KMS-11 (cell line): ENCODE data around the gene NPC2.

Source experiments
- H2AFZ ChIP-seq: fragments of 200-600 bp; sonication (generic); 2 replicates; pipeline ENCODE4 v1.6.1; 2016; ENCODE audit warnings: antibody characterized with exemption, mixed run types, low read depth
- H3K27ac ChIP-seq: fragments of 200-600 bp; sonication (generic); 2 replicates; pipeline ENCODE4 v1.6.1; 2016; ENCODE audit warnings: mild to moderate bottlenecking, mixed run types
- H3K27me3 ChIP-seq: fragments of 200-600 bp; sonication (generic); 2 replicates; pipeline ENCODE4 v1.6.1; 2017; ENCODE audit warnings: mild to moderate bottlenecking, low read depth, mixed run types, moderate library complexity; ENCODE audit not compliant: insufficient read depth
- H3K36me3 ChIP-seq: fragments of 200-600 bp; sonication (generic); 2 replicates; pipeline ENCODE4 v1.6.1; 2017; ENCODE audit warnings: mild to moderate bottlenecking, mixed run types; ENCODE audit not compliant: insufficient read depth
- H3K4me1 ChIP-seq: fragments of 200-600 bp; sonication (generic); 2 replicates; pipeline ENCODE4 v1.6.1; 2016; ENCODE audit warnings: mild to moderate bottlenecking, low read depth, mixed run types; ENCODE audit not compliant: poor library complexity, severe bottlenecking
- H3K4me2 ChIP-seq: fragments of 200-600 bp; sonication (generic); 2 replicates; pipeline ENCODE4 v1.7.0; 2016; ENCODE audit warnings: mild to moderate bottlenecking, mixed run types
- H3K4me3 ChIP-seq: fragments of 200-600 bp; sonication (generic); IDR thresholded peaks from 2 replicates; pipeline ENCODE4 v1.6.1; 2017; ENCODE audit warnings: low read depth, low read length, mixed read lengths; ENCODE audit not compliant: insufficient read depth
- H3K79me2 ChIP-seq: fragments of 200-600 bp; sonication (generic); 2 replicates; pipeline ENCODE4 v1.6.1; 2016; ENCODE audit warnings: low read depth, mixed run types; ENCODE audit not compliant: insufficient read depth
- H3K9ac ChIP-seq: fragments of 200-600 bp; sonication (generic); 2 replicates; pipeline ENCODE4 v1.6.1; 2016; ENCODE audit warnings: mild to moderate bottlenecking, mixed run types
- H4K20me1 ChIP-seq: fragments of 200-600 bp; sonication (generic); 2 replicates; pipeline ENCODE4 v1.6.1; 2016; ENCODE audit warnings: mild to moderate bottlenecking, mixed run types; ENCODE audit not compliant: insufficient read depth
- TF ChIP-seq, protein P1 (sequence below): fragments of 200-600 bp; sonication (generic); conservative IDR thresholded peaks from 2 replicates; pipeline ENCODE4 v1.6.1; 2017; ENCODE audit warnings: low read depth, mild to moderate bottlenecking, antibody characterized with exemption, low read length, moderate library complexity, mixed read lengths

Gene NPC2

DNA sequence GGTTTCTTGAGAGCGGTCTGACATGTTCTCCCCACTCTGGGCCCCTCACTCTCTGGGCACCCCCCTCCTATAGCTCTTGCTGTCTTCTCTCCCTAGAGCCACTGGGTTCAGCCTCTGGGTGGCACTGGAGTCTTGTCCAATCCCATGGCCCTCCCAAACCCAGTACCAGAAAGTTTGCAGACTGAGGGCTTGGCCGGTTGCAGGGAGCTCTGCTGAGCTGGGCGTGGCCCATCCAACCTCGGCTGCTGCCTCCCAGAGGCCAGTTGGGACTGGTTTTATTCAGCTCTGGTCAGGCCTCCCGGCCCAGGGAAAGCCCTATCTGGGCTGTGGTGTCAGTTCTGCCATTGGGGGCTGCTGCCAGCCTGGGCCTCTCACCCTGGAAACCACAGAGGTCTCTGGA lies 38.4 kb upstream of the NPC2 start:
- no peaks in the 10 kb centered on the region for H4K20me1 ChIP-seq
- no peak overlapping the region for H3K4me2 ChIP-seq
- no peak overlapping the region for H3K4me3 ChIP-seq
- H3K4me1 ChIP-seq: peaks cover 7% of the 10 kb centered on the region
- TF ChIP-seq, protein P1, sequence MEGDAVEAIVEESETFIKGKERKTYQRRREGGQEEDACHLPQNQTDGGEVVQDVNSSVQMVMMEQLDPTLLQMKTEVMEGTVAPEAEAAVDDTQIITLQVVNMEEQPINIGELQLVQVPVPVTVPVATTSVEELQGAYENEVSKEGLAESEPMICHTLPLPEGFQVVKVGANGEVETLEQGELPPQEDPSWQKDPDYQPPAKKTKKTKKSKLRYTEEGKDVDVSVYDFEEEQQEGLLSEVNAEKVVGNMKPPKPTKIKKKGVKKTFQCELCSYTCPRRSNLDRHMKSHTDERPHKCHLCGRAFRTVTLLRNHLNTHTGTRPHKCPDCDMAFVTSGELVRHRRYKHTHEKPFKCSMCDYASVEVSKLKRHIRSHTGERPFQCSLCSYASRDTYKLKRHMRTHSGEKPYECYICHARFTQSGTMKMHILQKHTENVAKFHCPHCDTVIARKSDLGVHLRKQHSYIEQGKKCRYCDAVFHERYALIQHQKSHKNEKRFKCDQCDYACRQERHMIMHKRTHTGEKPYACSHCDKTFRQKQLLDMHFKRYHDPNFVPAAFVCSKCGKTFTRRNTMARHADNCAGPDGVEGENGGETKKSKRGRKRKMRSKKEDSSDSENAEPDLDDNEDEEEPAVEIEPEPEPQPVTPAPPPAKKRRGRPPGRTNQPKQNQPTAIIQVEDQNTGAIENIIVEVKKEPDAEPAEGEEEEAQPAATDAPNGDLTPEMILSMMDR: no peak
- H3K79me2 ChIP-seq: no peaks in the 10 kb centered on the region
- no peak overlapping the region for H2AFZ ChIP-seq
- H3K27me3 ChIP-seq: no peaks in the 10 kb centered on the region
- no peak overlapping the region for H3K9ac ChIP-seq
- no peak overlapping the region for H3K27ac ChIP-seq
- no peaks in the 10 kb centered on the region for H3K36me3 ChIP-seq

DNA sequence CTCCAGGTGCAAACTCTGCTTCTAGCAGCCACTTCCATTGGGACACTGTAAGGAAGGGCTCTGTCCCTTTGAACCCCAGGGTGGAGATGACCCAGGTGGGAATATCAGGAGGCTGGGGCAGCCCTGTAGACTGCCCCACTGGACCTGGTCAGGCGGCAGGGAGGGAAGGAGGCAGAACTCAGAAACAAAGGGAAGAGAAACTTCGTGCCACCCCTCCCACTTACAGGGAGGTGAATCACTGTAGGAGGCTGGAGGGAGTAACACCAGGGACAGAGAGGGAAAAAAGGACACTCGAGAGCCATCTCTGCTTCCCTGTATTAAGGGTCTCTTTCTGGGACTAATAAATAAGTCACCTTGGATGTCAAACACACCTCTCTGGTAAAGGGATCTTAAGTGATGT lies 37.9 kb upstream of the NPC2 start:
- TF ChIP-seq, protein P1: no peak
- Histone ChIP-seq H3K4me2 (no peak overlapping the region), H3K36me3 (no peaks in the 10 kb centered on the region), H3K79me2 (no peaks in the 10 kb centered on the region), H3K4me3 (no peak overlapping the region), H2AFZ (no peak overlapping the region), H3K4me1 (peaks cover 12% of the 10 kb centered on the region), H3K27me3 (no peaks in the 10 kb centered on the region), H4K20me1 (no peaks in the 10 kb centered on the region), H3K9ac (no peak overlapping the region), H3K27ac (no peak overlapping the region)

DNA sequence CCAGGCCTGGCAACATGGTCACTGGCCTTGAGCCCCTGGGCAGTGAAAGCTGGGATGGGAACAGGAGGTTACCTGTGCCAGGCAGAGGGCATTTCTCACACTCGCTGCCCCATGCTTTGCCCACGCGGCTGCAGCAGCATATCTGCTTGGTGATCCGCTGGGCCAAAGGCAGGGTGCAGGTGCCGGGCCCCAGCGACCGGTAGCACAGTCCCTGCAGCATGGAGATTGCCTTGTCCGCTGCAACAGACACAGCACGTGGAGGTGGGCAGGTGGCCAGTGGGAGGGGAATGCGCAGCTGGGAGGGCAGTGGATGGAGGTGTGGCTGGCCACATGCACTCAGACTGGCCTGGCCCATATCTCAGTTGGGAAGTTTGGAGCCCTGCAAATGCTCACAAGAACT lies 35.8 kb upstream of the NPC2 start:
- Histone ChIP-seq H4K20me1 (no peaks in the 10 kb centered on the region), H2AFZ (no peak overlapping the region), H3K4me3 (no peak overlapping the region), H3K9ac (no peak overlapping the region), H3K27me3 (no peaks in the 10 kb centered on the region), H3K27ac (no peak overlapping the region), H3K36me3 (no peaks in the 10 kb centered on the region), H3K4me1 (peaks cover 32% of the 10 kb centered on the region), H3K4me2 (no peak overlapping the region), H3K79me2 (no peaks in the 10 kb centered on the region)
- TF ChIP-seq, protein P1: no peak

DNA sequence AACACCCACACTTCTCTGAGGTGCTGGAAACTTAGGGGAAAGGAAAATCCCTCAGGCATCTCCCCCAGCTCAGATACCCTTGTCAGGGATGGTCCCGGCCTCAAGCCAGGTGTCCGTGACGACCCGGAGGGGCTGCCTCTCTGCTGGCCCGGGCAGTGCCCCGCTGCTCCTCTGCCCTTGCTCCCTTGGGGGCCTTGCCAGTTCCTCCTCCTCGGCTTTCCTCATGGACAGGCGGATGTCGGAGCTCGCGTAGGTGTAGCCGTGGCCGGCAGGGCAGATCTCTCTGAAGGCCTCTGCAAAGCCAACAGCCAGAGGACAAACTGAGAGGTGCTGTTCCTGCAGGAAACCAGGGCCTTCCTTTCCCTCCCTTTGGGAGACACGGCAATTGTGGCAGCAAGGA lies 35.3 kb upstream of the NPC2 start:
- Histone ChIP-seq H3K79me2 (no peaks in the 10 kb centered on the region), H3K4me3 (no peak overlapping the region), H3K9ac (no peak overlapping the region), H3K36me3 (no peaks in the 10 kb centered on the region), H4K20me1 (no peaks in the 10 kb centered on the region), H3K4me2 (no peak overlapping the region), H3K4me1 (peaks cover 32% of the 10 kb centered on the region), H3K27ac (no peak overlapping the region), H2AFZ (no peak overlapping the region), H3K27me3 (no peaks in the 10 kb centered on the region)
- TF ChIP-seq, protein P1: no peak
